ENCODE measurements around the gene ADGRV1. TPM values are rescaled to one million over a fixed set of nuclear protein-coding genes. Genes with fewer than 3 reads are reported as not detected.

The ADGRV1 gene
- total and polyA plus RNA-seq, 9 of the 15 experiments (the other 6 are each of a cell fraction or from before 2014, with no cell fraction given) = 21.7 to 156 (median 58.2) TPM

- TF ChIP-seq CREBBP (IDR thresholded peaks at IDR 0.05; ENCODE audit: low read depth, low read length) (no peak), COPS2 (conservative IDR thresholded peaks at IDR 0.05) (no peak), HBP1 (CRISPR knock-in tag; IDR thresholded peaks at IDR 0.05) (peak; percentile 47; the same call in 1 of the 2 replicates), EP300 (IDR thresholded peaks at IDR 0.05; ENCODE audit: low read length) (0 out of 2 replicates have a peak, but pooled peaks have one; percentile 18), ZNF395 (CRISPR knock-in tag; IDR thresholded peaks at IDR 0.05) (0 out of 2 replicates have a peak, but pooled peaks have one; percentile 14), ZBTB34 (CRISPR knock-in tag; IDR thresholded peaks at IDR 0.05) (no peak), ZNF592 (IDR thresholded peaks at IDR 0.05) (0 out of 2 replicates have a peak, but pooled peaks have one; percentile 85), POLR2AphosphoS5 (IDR thresholded peaks at IDR 0.05; ENCODE audit: control insufficient read depth, insufficient read depth, low read depth, low read length) (no peak), ZC3H8 (IDR thresholded peaks at IDR 0.05) (0 out of 2 replicates have a peak, but pooled peaks have one; percentile 76), TRIM24 (IDR thresholded peaks at IDR 0.05) (peak; percentile 54 to 76; a peak in 2 of 4 replicates), BRD9 (IDR thresholded peaks at IDR 0.05; ENCODE audit: low read depth, partially characterized antibody) (peak; percentile 91)
- TF ChIP-seq, protein P1, sequence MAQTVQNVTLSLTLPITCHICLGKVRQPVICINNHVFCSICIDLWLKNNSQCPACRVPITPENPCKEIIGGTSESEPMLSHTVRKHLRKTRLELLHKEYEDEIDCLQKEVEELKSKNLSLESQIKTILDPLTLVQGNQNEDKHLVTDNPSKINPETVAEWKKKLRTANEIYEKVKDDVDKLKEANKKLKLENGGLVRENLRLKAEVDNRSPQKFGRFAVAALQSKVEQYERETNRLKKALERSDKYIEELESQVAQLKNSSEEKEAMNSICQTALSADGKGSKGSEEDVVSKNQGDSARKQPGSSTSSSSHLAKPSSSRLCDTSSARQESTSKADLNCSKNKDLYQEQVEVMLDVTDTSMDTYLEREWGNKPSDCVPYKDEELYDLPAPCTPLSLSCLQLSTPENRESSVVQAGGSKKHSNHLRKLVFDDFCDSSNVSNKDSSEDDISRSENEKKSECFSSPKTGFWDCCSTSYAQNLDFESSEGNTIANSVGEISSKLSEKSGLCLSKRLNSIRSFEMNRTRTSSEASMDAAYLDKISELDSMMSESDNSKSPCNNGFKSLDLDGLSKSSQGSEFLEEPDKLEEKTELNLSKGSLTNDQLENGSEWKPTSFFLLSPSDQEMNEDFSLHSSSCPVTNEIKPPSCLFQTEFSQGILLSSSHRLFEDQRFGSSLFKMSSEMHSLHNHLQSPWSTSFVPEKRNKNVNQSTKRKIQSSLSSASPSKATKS (CRISPR knock-in tag; IDR thresholded peaks at IDR 0.05) = no peak
- TF ChIP-seq, protein P2, sequence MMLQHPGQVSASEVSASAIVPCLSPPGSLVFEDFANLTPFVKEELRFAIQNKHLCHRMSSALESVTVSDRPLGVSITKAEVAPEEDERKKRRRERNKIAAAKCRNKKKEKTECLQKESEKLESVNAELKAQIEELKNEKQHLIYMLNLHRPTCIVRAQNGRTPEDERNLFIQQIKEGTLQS (IDR thresholded peaks at IDR 0.05) = 0 out of 2 replicates have a peak, but pooled peaks have one; percentile 38
- TF ChIP-seq, protein P2 (CRISPR knock-in tag; conservative IDR thresholded peaks at IDR 0.05) = no peak
These were observed 80.3 kb downstream of the ADGRV1 start (continued) for GRCh38 chr5:90638878-90639277.

Data from K562 (cell line).